Spinal cord (tissue), 10 donors: ENCODE results near the gene ZNF613. TPM values are rescaled to one million over a fixed set of nuclear protein-coding genes. Genes with fewer than 3 reads are reported as not detected.
A peak's percentile ranks its signal among the peaks of the same experiment; 100 is the strongest.

Experiments used
- DNase-seq, 6 donors: peaks; one replicate each; pipeline versions ENCODE4 v3.0.0 to v3.0.0-alpha.2; 2013 to 2015; ENCODE audit warnings: low spot score in 6 of 6, low read depth in 4 of 6
- H3K27ac ChIP-seq: one replicate; pipeline ENCODE4 v1.5.1; 2013; ENCODE audit warnings: low read depth, low read length, control low read depth
- H3K27me3 ChIP-seq: one replicate; pipeline ENCODE4 v1.6.1; 2013; ENCODE audit warnings: low read length; ENCODE audit not compliant: control insufficient read depth, insufficient read depth
- H3K36me3 ChIP-seq: one replicate; pipeline ENCODE4 v1.6.1; 2013; ENCODE audit warnings: low read length; ENCODE audit not compliant: control insufficient read depth, insufficient read depth
- H3K4me1 ChIP-seq: one replicate; pipeline ENCODE4 v1.6.1; 2013; ENCODE audit warnings: low read length; ENCODE audit not compliant: control insufficient read depth, insufficient read depth
- H3K4me3 ChIP-seq: one replicate; pipeline ENCODE4 v1.5.1; 2013; ENCODE audit warnings: low read depth, low read length, control low read depth
- H3K9me3 ChIP-seq: one replicate; pipeline ENCODE4 v1.6.1; 2013; ENCODE audit warnings: low read length; ENCODE audit not compliant: control insufficient read depth, insufficient read depth
- WGBS: methylation state at CpG from one replicate; pipeline ENCODE4 v1.1.5; 2013; ENCODE audit warnings: missing lambda C conversion rate; ENCODE audit not compliant: insufficient coverage; 5-methylcytosine and 5-hydroxymethylcytosine counted together
- polyA plus RNA-seq, 2 donors: library from polyadenylated mRNA; unstranded; fragments of 120-200 nt; gene quantifications; one replicate each; pipeline ENCODE4 v1.2.1, GENCODE V29; 2013; ENCODE audit not compliant: insufficient read length in 2 of 2
- total RNA-seq, 2 donors: library from RNA; depleted of rRNA in 1 of 2; stranded (reverse); fragments of 120-200 nt in 1 of 2; fragments of >200 nt in 1 of 2; gene quantifications; one replicate each; pipeline versions ENCODE4 v1.2.3 to v1.2.4, GENCODE V29; 2013 to 2014
- donor health status: healthy.

Gene ZNF613
- total and polyA plus RNA-seq, 4 donors, result 9.5 to 12.2 (median 10.2) TPM

DNA sequence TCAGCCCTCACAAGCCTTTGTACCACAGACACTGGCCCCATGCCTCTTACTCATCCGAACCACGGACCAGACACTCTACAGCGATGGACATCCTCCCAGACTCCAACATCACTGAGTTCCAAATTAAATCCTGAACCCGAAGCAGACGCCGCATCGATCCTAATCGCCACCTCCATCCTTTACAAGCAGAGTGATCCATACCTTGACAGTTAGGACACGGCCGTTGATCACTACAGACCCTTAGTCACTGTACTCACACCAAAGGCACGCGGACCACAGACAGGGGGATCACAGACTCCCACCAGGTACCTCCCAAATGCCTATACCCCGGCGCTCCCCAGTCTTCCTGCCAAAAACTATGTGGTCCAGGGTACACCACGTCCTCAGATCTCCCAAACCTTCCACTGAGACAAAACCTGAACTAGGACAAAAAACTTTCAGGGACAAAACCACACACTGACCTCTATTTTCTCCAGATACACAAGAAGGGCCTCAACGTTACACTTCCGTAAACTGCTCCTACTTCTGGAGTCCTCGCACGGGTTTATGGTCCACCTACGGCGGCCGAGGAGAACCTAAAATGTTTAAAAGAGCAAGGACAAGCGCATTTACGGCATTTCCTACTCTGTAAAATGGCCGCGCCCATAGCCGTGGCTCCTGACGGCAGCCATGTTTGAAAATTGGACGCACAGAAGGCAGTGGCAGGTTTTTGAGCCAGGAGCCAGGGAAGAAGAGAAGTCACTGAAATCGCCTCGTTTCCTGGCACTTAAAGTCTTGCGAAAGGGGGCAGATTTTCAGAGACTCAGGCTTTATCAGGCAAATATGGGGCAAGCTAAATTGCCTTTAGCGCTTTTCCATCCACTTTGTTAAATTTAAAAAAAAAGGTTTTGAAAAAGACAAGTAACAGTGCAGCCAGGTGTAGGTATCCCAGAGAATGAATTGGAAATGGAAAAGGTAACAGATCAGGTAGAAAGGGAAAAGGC lies 59.3 kb downstream of the ZNF613 start, which contains the start of gene ZNF350:
TSS of gene ZNF350 (minus strand) at position 532 of the 983 bp plus-strand sequence. CDS start 12,480 bp downstream, outside the sequence.
- Histone ChIP-seq H3K4me1 (peaks cover 10% of the 10 kb centered on the region), H3K27me3 (no peaks in the 10 kb centered on the region), H3K27ac (peak within 1 kb of the TSS; percentile 67), H3K36me3 (peaks cover 3% of the 10 kb centered on the region), H3K9me3 (no peaks in the 10 kb centered on the region), H3K4me3 (peak within 1 kb of the TSS; percentile 93)
- DNase-seq, result peak; percentile 91 to 99 (median 96)
- 3% methylated on average over 33 of the region's 33 CpGs for WGBS

DNA sequence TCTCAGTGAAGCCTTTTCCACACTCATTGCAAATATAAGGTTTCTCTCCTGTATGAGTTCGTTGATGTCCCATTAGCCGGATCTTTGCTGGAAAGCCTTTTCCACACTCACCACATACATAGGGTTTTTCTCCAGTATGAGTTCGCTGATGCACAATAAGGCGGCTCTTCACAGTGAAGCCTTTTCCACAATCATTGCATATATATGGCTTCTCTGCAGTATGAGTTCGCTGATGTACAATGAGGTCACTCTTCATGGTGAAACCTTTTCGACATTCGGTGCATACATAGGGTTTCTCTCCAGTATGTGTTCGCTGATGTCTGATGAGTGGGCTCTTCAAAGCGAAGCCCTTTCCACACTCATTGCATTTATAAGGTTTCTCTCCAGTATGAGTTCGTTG lies 66.2 kb downstream of the ZNF613 start:
- Histone ChIP-seq H3K4me3 (no peak overlapping the region), H3K27me3 (no peaks in the 10 kb centered on the region), H3K9me3 (peaks cover 28% of the 10 kb centered on the region), H3K36me3 (peaks cover 40% of the 10 kb centered on the region), H3K27ac (no peak overlapping the region), H3K4me1 (no peaks in the 10 kb centered on the region)
- DNase-seq, result no peak
- WGBS, result 100% methylated on average over 8 of the region's 10 CpGs

DNA sequence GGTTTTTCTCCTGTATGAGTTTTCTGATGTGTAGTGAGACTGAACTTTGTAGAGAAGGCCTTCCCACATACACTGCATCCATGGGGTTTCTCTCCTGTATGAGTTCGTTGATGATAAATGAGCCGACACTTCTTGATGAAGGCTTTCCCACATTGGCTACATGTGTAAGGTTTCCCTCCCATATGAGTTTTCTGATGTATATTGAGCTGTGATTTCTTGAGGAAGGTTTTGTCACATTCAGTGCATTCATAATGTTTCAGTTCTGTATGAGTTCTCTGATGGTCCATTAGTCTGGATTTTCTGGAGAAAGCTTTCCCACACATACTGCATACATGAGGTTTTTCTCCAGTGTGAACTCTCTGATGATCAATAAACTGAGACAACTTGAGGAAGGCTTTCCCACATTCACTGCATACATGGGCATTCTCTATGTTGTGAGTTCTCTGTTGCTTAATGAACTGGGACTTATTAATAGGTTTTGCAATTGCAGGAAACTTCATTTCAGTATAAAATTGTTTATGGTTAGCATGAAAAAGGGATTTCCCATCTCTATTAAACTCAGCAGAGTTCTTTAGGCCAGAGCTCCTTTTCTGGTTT lies 66.9 kb downstream of the ZNF613 start:
- no peak overlapping the region for H3K4me3 ChIP-seq
- H3K27me3 ChIP-seq, result no peaks in the 10 kb centered on the region
- no peak overlapping the region for H3K27ac ChIP-seq
- no peak for DNase-seq
- WGBS, result no CpG with 5 or more reads among the region's 2 CpGs
- H3K9me3 ChIP-seq, result peaks cover 29% of the 10 kb centered on the region
- peaks cover 44% of the 10 kb centered on the region for H3K36me3 ChIP-seq
- no peaks in the 10 kb centered on the region for H3K4me1 ChIP-seq

Other genes starting within 250 kb of the ZNF613 start
- 10 to 100 TPM in 1 of 2 donors, 1 to 10 TPM in 1; 2.6 to 18.0 TPM for gene SPACA6, start 234.1 kb upstream of the ZNF613 start, total RNA-seq
- 10 to 100 TPM; 11.4 to 23.2 TPM for gene SPACA6, start 234.1 kb upstream of the ZNF613 start, polyA plus RNA-seq
- gene HAS1, start 203.5 kb upstream of the ZNF613 start, total RNA-seq, result 1 to 10 TPM in 1 of 2 donors, under 1 TPM in 1; 0.61 to 1.6 TPM
- 1 to 10 TPM; 3.0 to 4.3 TPM for gene HAS1, start 203.5 kb upstream of the ZNF613 start, polyA plus RNA-seq
- gene FPR1, start 175.6 kb upstream of the ZNF613 start, total RNA-seq, result 10 to 100 TPM in 1 of 2 donors, 1 to 10 TPM in 1; 5.2 to 19.4 TPM
- 10 to 100 TPM in 1 of 2 donors, 1 to 10 TPM in 1; 8.0 to 10.7 TPM for gene FPR1, start 175.6 kb upstream of the ZNF613 start, polyA plus RNA-seq
- gene FPR2, start 166.3 kb upstream of the ZNF613 start, total RNA-seq, result 1 to 10 TPM in 1 of 2 donors, under 1 TPM in 1; 0.33 to 5.6 TPM
- gene FPR2, start 166.3 kb upstream of the ZNF613 start, polyA plus RNA-seq, result not detected
- gene FPR3, start 132.3 kb upstream of the ZNF613 start, total RNA-seq, result 1 to 10 TPM in 1 of 2 donors, under 1 TPM in 1; 0.17 to 2.6 TPM
- gene FPR3, start 132.3 kb upstream of the ZNF613 start, polyA plus RNA-seq, result under 1 TPM in 1 of 2 donors, not detected in 1; 0.09 TPM
- 10 to 100 TPM; 31.0 to 46.1 TPM for gene ZNF577, start 39.5 kb upstream of the ZNF613 start, total RNA-seq
- 10 to 100 TPM; 32.8 to 46.2 TPM for gene ZNF577, start 39.5 kb upstream of the ZNF613 start, polyA plus RNA-seq
- gene ZNF649, start 22.5 kb upstream of the ZNF613 start, total RNA-seq, result 10 to 100 TPM; 32.9 to 34.9 TPM
- gene ZNF649, start 22.5 kb upstream of the ZNF613 start, polyA plus RNA-seq, result 10 to 100 TPM; 28.4 to 36.4 TPM
- 10 to 100 TPM; 15.2 to 15.9 TPM for gene ZNF350, start 59.4 kb downstream of the ZNF613 start, total RNA-seq
- gene ZNF350, start 59.4 kb downstream of the ZNF613 start, polyA plus RNA-seq, result 10 to 100 TPM; 15.8 to 16.6 TPM
- gene ZNF615, start 80.7 kb downstream of the ZNF613 start, total RNA-seq, result 10 to 100 TPM; 22.1 to 27.8 TPM
- gene ZNF615, start 80.7 kb downstream of the ZNF613 start, polyA plus RNA-seq, result 10 to 100 TPM; 12.8 to 15.4 TPM
- gene ZNF614, start 100.9 kb downstream of the ZNF613 start, total RNA-seq, result 10 to 100 TPM; 14.5 to 19.7 TPM
- 10 to 100 TPM; 13.0 to 17.6 TPM for gene ZNF614, start 100.9 kb downstream of the ZNF613 start, polyA plus RNA-seq
- gene ZNF432, start 121.4 kb downstream of the ZNF613 start, total RNA-seq, result 10 to 100 TPM; 17.7 to 24.2 TPM
- 10 to 100 TPM; 17.7 to 22.4 TPM for gene ZNF432, start 121.4 kb downstream of the ZNF613 start, polyA plus RNA-seq
- 10 to 100 TPM; 25.9 to 33.0 TPM for gene ZNF841, start 168.3 kb downstream of the ZNF613 start, total RNA-seq
- gene ZNF841, start 168.3 kb downstream of the ZNF613 start, polyA plus RNA-seq, result 10 to 100 TPM; 12.0 to 20.8 TPM
- gene ZNF616, start 212.5 kb downstream of the ZNF613 start, total RNA-seq, result 10 to 100 TPM; 16.9 to 18.0 TPM
- gene ZNF616, start 212.5 kb downstream of the ZNF613 start, polyA plus RNA-seq, result 10 to 100 TPM in 1 of 2 donors, 1 to 10 TPM in 1; 9.1 to 10.6 TPM
- 10 to 100 TPM; 19.9 to 26.2 TPM for gene ZNF836, start 244.1 kb downstream of the ZNF613 start, total RNA-seq
- gene ZNF836, start 244.1 kb downstream of the ZNF613 start, polyA plus RNA-seq, result 10 to 100 TPM; 11.9 to 14.5 TPM